Adrenal gland (tissue), 12 donors: ENCODE results near the gene SCNN1G. TPM values are rescaled to one million over a fixed set of nuclear protein-coding genes. Genes with fewer than 3 reads are reported as not detected.

Source experiments
- DNase-seq, 7 donors: peaks; one replicate each; pipeline ENCODE4 v3.0.0-alpha.2; 2019 to 2020
- H3K27ac ChIP-seq, 5 donors: fragments of 200-600 bp; sonication (generic) in 4 of 5; 1 replicate in 3 of 5; 2 replicates in 2 of 5; pipeline versions ENCODE4 v1.5.1 to v1.8.0; 2016 to 2020; ENCODE audit warnings: mild to moderate bottlenecking in 1 of 5
- H3K27me3 ChIP-seq: fragments of 200-600 bp; 2 replicates; pipeline ENCODE4 v1.8.0; 2021
- H3K36me3 ChIP-seq, 2 donors: fragments of 200-600 bp; replicated peaks in 1 of 2; 1 replicate in 1 of 2; 2 replicates in 1 of 2; pipeline versions ENCODE4 v1.5.1 to v1.8.0; 2018 to 2022
- H3K4me1 ChIP-seq, 2 donors: fragments of 200-600 bp; replicated peaks in 1 of 2; 1 replicate in 1 of 2; 2 replicates in 1 of 2; pipeline versions ENCODE4 v1.5.1 to v1.8.0; 2018 to 2021
- H3K4me3 ChIP-seq, 4 donors: fragments of 200-600 bp; sonication (generic) in 3 of 4; one replicate each; pipeline ENCODE4 v1.5.1; 2016 to 2018
- H3K9me3 ChIP-seq, 3 donors: fragments of 200-600 bp; sonication (generic) in 1 of 3; replicated peaks in 1 of 3; 1 replicate in 2 of 3; 2 replicates in 1 of 3; pipeline versions ENCODE4 v1.5.1 to v1.8.0; 2016 to 2021
- CTCF ChIP-seq, 6 experiments: fragments of 450-650 bp in 4 of 6; fragments of 200-600 bp in 2 of 6; sonication (generic) in 1 of 6; IDR thresholded peaks; 1 replicate in 5 of 6; 2 replicates in 1 of 6; pipeline versions ENCODE4 v1.5.1 to v1.8.0; 2016 to 2021; ENCODE audit warnings: antibody characterized with exemption in 6 of 6, mild to moderate bottlenecking in 2 of 6, moderate library complexity in 1 of 6
- POLR2A ChIP-seq, 2 donors: fragments of 450-650 bp; IDR thresholded peaks; one replicate each; pipeline ENCODE4 v1.6.1; 2017; ENCODE audit warnings: antibody characterized with exemption in 2 of 2, mild to moderate bottlenecking in 2 of 2, moderate library complexity in 1 of 2
- WGBS, 4 donors: extraction: QIAGEN DNeasy Blood & Tissue Kit in 2 of 4; methylation state at CpG; one replicate each; pipeline versions ENCODE4 v1.1.5 to v1.1.7; 2013 to 2017; 5-methylcytosine and 5-hydroxymethylcytosine counted together
- intact Hi-C, 2 donors: fragments of 100-400 bp; cut with DNase I; formaldehyde crosslinking; loops; one replicate each; pipeline versions ENCODE4 v1.14.1 to v1.15.0; 2022 to 2023
- polyA plus RNA-seq, 3 donors: library from polyadenylated mRNA; stranded (reverse); fragments of 200-250 nt in 2 of 3; fragments of 350-450 nt in 1 of 3; fragmentation: Illumina TruSeq in 1 of 3; extraction: RNeasy Lipid Tissue Mini Kit (QIAGEN cat#74804) in 1 of 3; gene quantifications; one replicate each; pipeline ENCODE4 v1.2.3, GENCODE V29; 2013 to 2014
- total RNA-seq, 9 donors: library from RNA; depleted of rRNA in 4 of 9; stranded (reverse); fragments of >200 nt in 4 of 9; fragments of 120-200 nt in 1 of 9; fragmentation: NEBNext Ultra II Directional in 1 of 9; extraction: Animal tissue kit (Norgen Biotek cat#: 25700) in 1 of 9; gene quantifications; one replicate each; pipeline versions ENCODE4 v1.1.0 to v1.2.4, GENCODE V29; 2013 to 2023
- donor health status: healthy with polysubstance abuse.
- donor health status: Bipolar disorder and iron deficiency.
- donor health status: DM: yes; HTN: yes; CAD: no.
- donor health status: DM: no; HTN: no; CAD: no.
- donor health status: DM: no; HTN: no; CAD: no.
- donor health status: DM: yes; HTN: yes; CAD: no.

The SCNN1G gene
- total and polyA plus RNA-seq, 12 donors: 0.07 to 0.11 (median 0.08) TPM; not detected in 9

GRCh38 chr16:23194497-23195221, 12.1 kb downstream of the SCNN1G start:
- Histone ChIP-seq H3K27ac (peak overlapping the region in 1 of 5 donors; percentile 45), H3K9me3 (no peaks in the 10 kb centered on the region), H3K4me3 (no peak overlapping the region), H3K4me1 (peaks cover 0 to 17% of the 10 kb centered on the region in 2 donors), H3K36me3 (no peaks in the 10 kb centered on the region), H3K27me3 (no peaks in the 10 kb centered on the region)
- 28 to 51% (median 36%) methylated on average over 9 of the region's 9 CpGs for WGBS, 4 donors
- intact Hi-C loops: no loop called here
- TF ChIP-seq POLR2A (IDR thresholded peaks at IDR 0.05) (no peak), CTCF (IDR thresholded peaks at IDR 0.05) (no peak)
- no peak for DNase-seq

- 48 to 66% (median 53%) methylated on average over 3 of the region's 3 CpGs for WGBS, 4 donors
- no peak for DNase-seq
- intact Hi-C loops: no loop called here
- Histone ChIP-seq H3K9me3 (no peaks in the 10 kb centered on the region), H3K27ac (peak overlapping the region in 1 of 5 donors; percentile 45), H3K4me1 (peaks cover 0 to 17% of the 10 kb centered on the region in 2 donors), H3K36me3 (no peaks in the 10 kb centered on the region), H3K4me3 (no peak overlapping the region), H3K27me3 (peaks cover 3% of the 10 kb centered on the region)
- TF ChIP-seq CTCF (IDR thresholded peaks at IDR 0.05) (no peak), POLR2A (IDR thresholded peaks at IDR 0.05) (no peak)
Measured at GRCh38 chr16:23195366-23195978, 12.9 kb downstream of the SCNN1G start.

- intact Hi-C loops: no loop called here
- DNase-seq: no peak
- Histone ChIP-seq H3K27me3 (peaks cover 5% of the 10 kb centered on the region), H3K9me3 (no peaks in the 10 kb centered on the region), H3K4me3 (no peak overlapping the region), H3K27ac (no peak overlapping the region), H3K36me3 (no peaks in the 10 kb centered on the region), H3K4me1 (peaks cover 0 to 17% of the 10 kb centered on the region in 2 donors)
- TF ChIP-seq POLR2A (IDR thresholded peaks at IDR 0.05): no peak
- TF ChIP-seq CTCF (IDR thresholded peaks at IDR 0.05): no peak
- WGBS, 4 donors: 59 to 68% (median 62%) methylated on average over 5 of the region's 5 CpGs
Measured at GRCh38 chr16:23196539-23196938, 14.0 kb downstream of the SCNN1G start.

GRCh38 chr16:23202166-23202565, 19.6 kb downstream of the SCNN1G start:
- H3K27me3 ChIP-seq: peaks cover 5% of the 10 kb centered on the region
- H3K9me3 ChIP-seq: no peaks in the 10 kb centered on the region
- intact Hi-C loops: no loop called here
- H3K36me3 ChIP-seq: no peaks in the 10 kb centered on the region
- DNase-seq: no peak
- H3K4me3 ChIP-seq: no peak overlapping the region
- WGBS, 4 donors: 75 to 100% (median 89%) methylated on average over 1 of the region's 1 CpG
- no peak overlapping the region for H3K27ac ChIP-seq
- H3K4me1 ChIP-seq: no peaks in the 10 kb centered on the region
- TF ChIP-seq POLR2A (IDR thresholded peaks at IDR 0.05) (no peak), CTCF (IDR thresholded peaks at IDR 0.05) (no peak)
